Left colon (tissue), 2 donors: Measurements from ENCODE around the gene HCN1. TPM values are rescaled to one million over a fixed set of nuclear protein-coding genes. Genes with fewer than 3 reads are reported as not detected.
"Not testable (repeated sequence)": the region's sequence is repeated elsewhere in the genome, so short reads cannot be mapped to it uniquely, and the experiment has no call there.

Experiments
- ATAC-seq: fragments of 200-7000 bp; cut with Tn5 transposase; one replicate; pipeline ENCODE4 v1.9.1; 2020; ENCODE audit warnings: mild to moderate bottlenecking, moderate library complexity
- DNase-seq, 2 donors: peaks; one replicate each; pipeline ENCODE4 v3.0.0-alpha.2; 2020
- intact Hi-C, 2 donors: fragments of 100-400 bp; cut with DNase I in 1 of 2; cut with micrococcal nuclease in 1 of 2; formaldehyde crosslinking; loops; one replicate each; pipeline versions ENCODE4 v1.11.2 to v1.14.0; 2022; cut with DNase I, micrococcal nuclease
- total RNA-seq, 2 donors: library from RNA; stranded (reverse); fragmentation: NEBNext Ultra II Directional; extraction: Animal tissue kit (Norgen Biotek cat#: 25700); gene quantifications; one replicate each; pipeline ENCODE4 v1.2.1, GENCODE V29; 2021
- donor health status: DM: no; HTN: no; CAD: no.
- donor health status: DM: yes; HTN: yes; CAD: no.

HCN1 gene
- total RNA-seq, 2 donors from 2014 or later: 0.06 TPM

GRCh38 chr5:45355189-45355992 is 340.8 kb downstream of the HCN1 start:
- DNase-seq: no peak
- intact Hi-C loops: no loop called here
- no peak for ATAC-seq

DNA sequence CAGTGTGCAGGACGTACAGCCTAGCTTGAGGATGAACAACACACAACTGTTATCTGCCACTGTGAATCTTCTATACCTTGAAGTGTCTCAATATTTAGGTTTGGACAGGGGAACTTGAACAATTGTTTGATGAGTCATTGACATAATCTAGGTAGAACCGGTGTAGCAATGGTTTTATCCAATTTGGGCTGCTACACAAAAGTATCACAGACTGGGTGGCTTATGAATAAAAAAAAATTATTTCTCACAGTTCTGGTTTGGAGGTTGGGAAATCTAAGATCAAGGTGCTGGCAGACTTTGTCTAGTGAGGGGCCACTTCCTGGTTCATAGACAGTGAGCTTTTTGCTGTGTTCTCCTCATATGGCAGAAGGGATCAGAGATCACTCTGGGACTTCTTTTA is 359.7 kb downstream of the HCN1 start:
- ATAC-seq (no peak), DNase-seq (no peak)
- intact Hi-C loops: no loop called here

- ATAC-seq (no peak), DNase-seq (no peak)
- intact Hi-C loops: no loop called here
Measured at GRCh38 chr5:45335978-45336377, 360.2 kb downstream of the HCN1 start.

DNA sequence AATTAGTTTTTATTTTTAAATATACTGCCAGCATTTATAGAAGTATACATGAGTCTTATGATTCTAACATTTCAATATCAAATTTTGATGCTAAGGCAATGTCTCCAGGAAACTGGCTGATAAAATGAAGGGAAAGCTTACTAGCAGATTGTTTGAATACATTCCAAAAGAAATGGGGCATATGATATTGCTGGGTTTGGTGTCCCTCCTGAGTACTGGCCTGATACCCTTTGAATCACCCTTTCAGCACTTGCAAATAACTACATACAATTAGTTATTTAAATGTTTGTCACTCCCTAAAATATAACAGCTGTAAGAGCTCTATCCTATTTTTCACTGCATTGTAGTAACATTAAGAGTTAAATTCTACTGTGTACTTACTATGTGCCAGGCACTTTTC is 360.8 kb downstream of the HCN1 start:
- intact Hi-C loops: no loop called here
- ATAC-seq (no peak), DNase-seq (no peak)

- DNase-seq (no peak), ATAC-seq (no peak)
- intact Hi-C loops: no loop called here
Measured at GRCh38 chr5:45334939-45335338, 361.2 kb downstream of the HCN1 start.

DNA sequence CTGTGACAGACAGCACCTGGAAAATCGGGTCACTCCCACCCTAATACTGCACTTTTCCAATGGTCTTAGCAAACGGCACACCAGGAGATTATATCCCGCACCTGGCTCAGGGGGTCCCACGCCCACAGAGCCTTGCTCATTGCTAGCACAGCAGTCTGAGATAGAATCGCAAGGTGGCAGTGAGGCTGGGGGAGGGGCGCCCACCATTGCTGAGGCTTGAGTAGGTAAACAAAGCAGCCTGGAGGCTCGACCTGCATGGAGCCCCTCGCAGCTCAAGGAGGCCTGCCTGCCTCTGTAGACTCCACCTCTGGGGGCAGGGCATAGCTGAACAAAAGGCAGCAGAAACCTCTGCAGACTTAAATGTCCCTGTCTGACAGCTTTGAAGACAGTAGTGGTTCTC is 383.6 kb downstream of the HCN1 start:
- ATAC-seq, DNase-seq, intact Hi-C loops: not testable (repeated sequence)

- intact Hi-C loops: no loop called here
- ATAC-seq: no peak
- no peak for DNase-seq
Measured at GRCh38 chr5:45295231-45295630, 400.9 kb downstream of the HCN1 start.

DNA sequence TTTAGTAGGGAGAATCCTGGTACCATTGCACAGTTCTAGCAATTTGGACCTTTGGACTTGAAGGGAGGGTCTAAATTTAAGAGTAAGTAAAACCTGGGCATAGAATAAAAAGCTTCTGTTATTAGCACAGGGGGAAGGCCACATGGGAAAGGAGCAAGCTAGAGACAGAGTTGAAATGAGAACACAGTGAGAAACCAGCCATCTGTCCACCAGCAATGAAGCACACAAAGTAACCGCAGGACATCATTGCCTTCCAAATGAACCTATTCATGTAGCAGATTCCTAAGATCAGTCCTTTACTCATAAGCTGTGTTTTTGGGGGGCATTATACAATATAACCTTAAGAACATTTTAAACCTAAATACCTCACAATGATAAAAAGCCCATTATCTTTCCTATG is 407.4 kb downstream of the HCN1 start:
- ATAC-seq: no peak
- DNase-seq: no peak

GRCh38 chr5:45284436-45284835 is 411.7 kb downstream of the HCN1 start:
- ATAC-seq (no peak), DNase-seq (no peak)
- intact Hi-C loops: no loop called here

More for the DNA sequence above, 407.4 kb downstream of the HCN1 start:
- intact Hi-C loops: no loop called here

- intact Hi-C loops: no loop called here
Measured at GRCh38 chr5:45281081-45281480, 415.1 kb downstream of the HCN1 start.

GRCh38 chr5:45279109-45279508 is 417.1 kb downstream of the HCN1 start:
- DNase-seq (no peak), ATAC-seq (no peak)
- intact Hi-C loops: no loop called here

More at GRCh38 chr5:45281081-45281480, 415.1 kb downstream of the HCN1 start:
- ATAC-seq (no peak), DNase-seq (no peak)

GRCh38 chr5:45277860-45278259 is 418.3 kb downstream of the HCN1 start:
- intact Hi-C loops: no loop called here
- ATAC-seq (no peak), DNase-seq (no peak)

- ATAC-seq (peak; percentile 100), DNase-seq (no peak)
- intact Hi-C loops: no loop called here
Measured at GRCh38 chr5:45274241-45274640, 421.9 kb downstream of the HCN1 start.

GRCh38 chr5:45271626-45272025 is 424.6 kb downstream of the HCN1 start:
- intact Hi-C loops: no loop called here
- ATAC-seq: no peak

GRCh38 chr5:45264447-45264846 is 431.7 kb downstream of the HCN1 start:
- no peak for DNase-seq
- ATAC-seq: no peak
- intact Hi-C loops: no loop called here

More at GRCh38 chr5:45271626-45272025, 424.6 kb downstream of the HCN1 start:
- DNase-seq: no peak

GRCh38 chr5:45262061-45262590 is 434.1 kb downstream of the HCN1 start:
- intact Hi-C loops: no loop called here

DNA sequence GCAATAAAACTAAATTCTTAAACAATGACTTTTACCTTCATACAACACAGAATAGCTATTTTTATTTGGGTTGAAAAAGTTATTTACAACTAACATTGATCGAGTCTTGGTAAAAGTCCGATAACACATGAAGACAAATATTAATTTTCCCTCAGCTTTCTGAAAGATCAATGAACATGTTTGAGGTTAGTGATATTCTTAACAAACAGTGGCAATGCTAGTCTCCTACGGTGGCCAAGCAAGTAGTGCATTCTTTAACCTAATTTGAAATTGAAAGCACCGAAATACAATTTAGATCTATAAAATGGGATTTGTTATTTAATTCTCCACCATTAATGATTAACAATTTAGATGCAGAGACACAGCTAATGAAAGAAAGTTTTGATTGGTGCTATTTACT is 435.1 kb downstream of the HCN1 start:
- DNase-seq (no peak), ATAC-seq (no peak)
- intact Hi-C loops: no loop called here

More at GRCh38 chr5:45262061-45262590, 434.1 kb downstream of the HCN1 start:
- DNase-seq (no peak), ATAC-seq (no peak)

GRCh38 chr5:45260292-45260691 is 435.9 kb downstream of the HCN1 start:
- DNase-seq (no peak), ATAC-seq (no peak)
- intact Hi-C loops: no loop called here

GRCh38 chr5:45252978-45253377 is 443.2 kb downstream of the HCN1 start:
- ATAC-seq (no peak), DNase-seq (no peak)
- intact Hi-C loops: no loop called here

- DNase-seq: no peak
- ATAC-seq: no peak
- intact Hi-C loops: no loop called here
Measured at GRCh38 chr5:45252541-45252940, 443.6 kb downstream of the HCN1 start.

- intact Hi-C loops: no loop called here
- DNase-seq (no peak), ATAC-seq (no peak)
Measured at GRCh38 chr5:45225571-45226031, 470.6 kb downstream of the HCN1 start.
